HL-60 (cell line): Measurements from ENCODE around the gene UNC13B.

Experiments used
- CTCF ChIP-seq: IDR thresholded peaks from one replicate; pipeline ENCODE4 v1.5.1; 2011; ENCODE audit warnings: low read length, control low read depth, inconsistent platforms; ENCODE audit not compliant: insufficient read depth
- GABPA ChIP-seq: IDR thresholded peaks from 2 replicates; pipeline ENCODE4 v1.6.1; 2012; ENCODE audit warnings: low read depth
- POLR2AphosphoS5 ChIP-seq: IDR thresholded peaks from 2 replicates; pipeline ENCODE4 v1.6.1; 2012; ENCODE audit warnings: low read depth

GRCh38 chr9:35116539-35116897 is 45.3 kb upstream of the UNC13B start:
- TF ChIP-seq CTCF (no peak), POLR2AphosphoS5 (no peak), GABPA (no peak)
